ENCODE measurements around the gene CSPG4.
"Not testable (repeated sequence)": the region's sequence is repeated elsewhere in the genome, so short reads cannot be mapped to it uniquely, and the experiment has no call there.

Gene CSPG4

DNA sequence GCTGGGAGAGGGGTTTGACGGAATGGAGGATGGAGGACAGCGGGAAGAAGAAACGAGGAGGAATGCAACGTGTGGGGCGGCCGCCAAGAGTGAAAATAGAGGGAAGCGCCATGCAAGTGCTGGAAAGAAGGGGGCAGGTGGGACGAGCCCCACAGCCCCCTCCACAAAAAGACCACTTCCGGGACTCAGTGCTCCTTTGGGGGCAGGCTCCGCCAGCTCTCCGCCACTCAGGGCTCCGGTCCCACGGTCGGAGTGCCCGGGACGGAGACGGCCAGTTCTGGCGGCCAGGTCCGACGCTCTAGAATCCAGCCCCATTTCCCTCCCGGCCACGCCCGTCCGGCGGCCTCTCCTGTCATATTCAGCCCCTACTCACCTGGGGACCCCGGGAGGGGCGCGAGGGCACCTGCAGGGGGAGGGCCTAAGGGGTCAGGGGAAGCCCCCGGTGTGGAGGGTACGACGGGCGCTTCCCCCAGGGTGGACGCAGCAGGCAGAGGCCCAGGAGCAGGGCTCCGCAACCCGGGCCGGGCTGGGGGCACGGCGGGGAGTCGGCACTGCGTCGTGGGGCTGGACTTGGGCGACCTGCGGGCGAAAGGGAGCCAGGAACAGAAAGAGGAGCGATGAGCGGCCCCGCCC, 25.5 kb upstream of the CSPG4 start:
- DNase-seq: no peak

DNA sequence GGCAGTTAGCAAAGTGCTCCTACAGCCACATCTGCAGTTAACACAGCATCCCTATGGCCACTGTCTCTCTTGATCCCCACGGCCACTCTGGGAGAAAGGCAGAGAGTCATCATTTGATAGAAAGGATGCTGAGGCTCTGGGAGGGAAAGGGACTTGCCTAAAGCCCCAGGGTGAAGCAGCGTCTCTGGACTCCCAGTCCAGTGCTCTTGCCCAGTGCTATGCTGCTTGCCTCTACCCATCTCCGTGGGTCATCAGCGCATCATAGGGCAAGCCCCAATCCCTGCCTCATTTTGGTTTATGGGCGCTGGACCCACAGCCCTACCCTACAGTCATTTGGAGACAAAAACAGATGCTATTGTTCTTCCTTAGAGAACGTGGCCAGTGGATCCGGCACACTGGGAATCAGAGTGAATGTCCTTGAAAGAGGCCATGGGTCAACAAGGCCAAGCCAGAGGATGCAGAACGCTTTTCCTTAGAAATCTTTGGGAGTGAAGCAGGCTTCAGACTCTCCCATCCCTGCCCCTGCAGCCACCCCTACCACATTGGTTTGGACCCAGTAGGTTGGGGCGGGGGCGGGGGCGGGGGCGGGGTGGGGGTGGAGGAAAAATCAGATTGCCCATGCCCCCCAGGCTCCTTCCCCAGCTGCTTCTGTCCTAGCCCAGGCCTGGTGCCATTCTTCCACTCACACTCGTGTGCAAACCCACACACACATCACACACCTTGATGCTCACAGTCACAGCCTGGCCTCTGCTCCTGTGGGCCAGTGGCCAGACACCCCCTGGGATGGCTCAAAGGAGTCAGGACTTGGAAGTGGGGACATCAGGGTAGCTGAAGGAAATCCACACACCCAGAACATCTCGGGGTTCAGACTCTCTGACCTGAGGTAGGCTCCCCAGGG, 24.7 kb upstream of the CSPG4 start:
- DNase-seq: not testable (repeated sequence)

DNA sequence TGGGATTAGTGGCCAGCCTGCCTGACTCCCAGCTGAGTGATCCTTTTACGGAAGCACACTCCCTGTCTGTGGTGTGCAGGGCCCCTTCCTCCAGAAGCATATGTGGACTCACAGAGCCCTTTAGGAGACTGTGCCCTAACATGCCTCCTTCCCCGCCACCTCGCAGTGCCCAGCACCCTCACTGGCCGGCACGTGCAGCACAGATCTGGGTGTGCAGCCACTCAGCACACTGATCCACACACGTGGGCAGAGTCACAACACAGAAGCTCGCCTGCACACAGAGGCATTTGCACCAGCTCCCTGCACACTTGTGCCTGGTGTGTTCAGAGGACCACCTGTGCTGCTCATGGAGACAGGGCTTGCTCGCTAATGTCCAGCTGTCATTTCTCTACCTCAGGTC, 23.6 kb upstream of the CSPG4 start:
- DNase-seq: no peak

DNA sequence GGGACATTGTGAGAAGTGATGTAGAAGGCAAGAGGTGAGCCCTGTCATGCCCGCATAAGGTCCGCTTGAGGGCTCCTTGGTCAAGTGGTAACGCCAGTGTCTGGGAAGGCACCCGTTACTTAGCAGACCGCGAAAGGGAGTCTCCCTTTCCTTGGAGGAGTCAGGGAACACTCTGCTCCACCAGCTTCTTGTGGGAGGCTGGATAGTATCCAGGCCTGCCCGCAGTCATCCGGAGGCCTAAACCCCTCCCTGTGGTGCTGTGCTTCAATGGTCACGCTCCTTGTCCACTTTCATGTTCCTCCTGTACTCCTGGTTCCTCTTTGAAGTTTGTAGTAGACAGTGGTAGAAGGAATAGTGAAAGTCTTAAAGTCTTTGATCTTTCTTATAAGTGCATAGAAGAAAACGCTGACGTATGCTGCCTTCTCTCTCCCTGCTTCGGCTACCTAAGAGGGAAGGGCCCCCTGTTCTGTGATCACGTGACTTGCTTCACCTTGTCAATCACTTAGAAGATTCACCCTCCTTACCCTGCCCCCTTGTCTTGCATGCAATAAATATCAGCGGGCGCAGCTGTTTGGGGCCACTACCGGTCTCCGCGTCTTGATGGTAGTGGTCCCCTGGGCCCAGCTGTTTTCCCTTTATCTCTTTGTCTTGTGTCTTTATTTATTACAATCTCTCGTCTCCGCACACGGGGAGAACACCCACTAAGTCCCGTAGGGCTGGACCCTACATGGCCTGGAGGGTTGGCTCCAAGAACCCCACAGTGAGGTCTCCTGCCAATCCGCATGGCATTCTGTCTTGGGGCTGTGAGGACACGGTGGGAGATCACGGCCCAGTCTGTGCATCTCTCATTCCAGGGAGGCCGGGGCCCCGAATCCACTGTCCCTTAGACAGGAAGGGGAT, 22.5 kb upstream of the CSPG4 start:
- DNase-seq: not testable (repeated sequence)

DNA sequence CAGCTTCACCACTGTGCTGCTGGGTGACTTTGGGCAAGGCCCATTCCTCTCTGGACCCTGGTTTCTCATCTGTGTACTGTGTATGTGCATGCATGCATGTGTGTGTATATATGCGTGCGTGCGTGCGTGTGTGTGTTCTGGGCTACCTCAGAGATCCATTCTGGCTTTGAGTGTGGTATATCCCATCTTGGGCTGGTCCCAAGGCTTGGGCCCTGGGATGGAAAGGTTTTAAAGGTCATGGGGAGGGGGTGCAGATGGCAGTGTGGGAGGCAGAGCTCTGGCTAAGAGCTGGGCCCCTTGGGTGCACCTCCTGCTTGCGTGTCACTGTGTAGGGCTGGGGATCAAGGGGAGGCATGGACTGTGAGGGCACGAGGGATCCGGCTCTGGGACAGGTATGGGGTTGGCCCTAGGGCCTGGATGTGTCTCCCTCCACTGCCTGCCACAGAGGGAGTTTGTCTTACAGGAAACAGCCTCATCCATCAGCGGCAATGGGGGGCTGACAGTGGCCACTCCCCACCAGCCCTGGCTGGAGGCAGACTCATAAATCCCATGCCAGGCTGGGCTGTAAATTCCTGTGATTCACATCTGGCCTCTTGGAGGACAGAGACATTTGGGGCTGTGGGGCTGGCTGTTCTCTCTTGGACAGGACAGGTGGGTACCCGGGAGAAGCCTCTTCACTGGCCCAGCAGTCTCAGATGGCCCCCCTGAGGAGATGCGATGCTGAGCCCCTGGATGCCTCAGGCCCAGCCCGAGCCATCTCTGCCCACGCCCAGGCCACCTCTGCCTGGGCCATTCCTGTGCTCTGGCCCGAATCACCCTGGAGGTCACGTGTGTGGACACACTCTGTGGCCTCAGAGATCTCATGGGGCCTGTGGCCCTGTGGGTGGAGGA, 21.4 kb upstream of the CSPG4 start:
- DNase-seq: no peak

DNA sequence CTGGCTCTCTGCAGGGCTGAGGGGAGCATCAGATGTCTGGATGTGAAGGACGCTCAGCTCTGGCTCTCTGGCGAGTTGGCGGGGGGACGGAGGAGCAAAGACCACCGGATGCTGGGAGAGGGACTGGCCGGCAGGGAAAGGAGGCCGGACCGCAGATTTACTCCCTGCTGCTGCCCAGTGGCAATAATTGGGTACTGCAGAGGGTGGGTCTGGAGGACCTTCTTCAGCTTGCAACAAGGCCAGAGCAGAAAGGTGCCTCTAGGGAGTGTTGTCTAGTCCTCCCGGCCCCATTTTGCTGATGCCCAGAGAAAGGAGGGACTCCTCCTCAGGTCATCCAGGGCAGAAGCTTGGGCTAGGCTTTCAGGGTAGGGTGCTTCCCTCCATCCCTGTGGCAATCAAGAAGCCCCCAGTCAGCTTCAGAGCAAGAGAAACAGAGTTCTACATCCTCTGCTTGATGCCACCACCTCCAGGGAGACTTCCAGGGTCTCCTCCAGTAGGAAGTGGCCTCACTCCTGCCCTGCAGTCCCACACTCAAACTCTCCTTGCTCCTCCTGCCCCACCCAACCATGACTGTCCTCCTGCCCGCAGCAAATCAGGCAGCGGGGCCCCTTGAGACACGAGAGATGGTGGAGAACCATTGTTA, 20.3 kb upstream of the CSPG4 start:
- peak; percentile 45 for DNase-seq

DNA sequence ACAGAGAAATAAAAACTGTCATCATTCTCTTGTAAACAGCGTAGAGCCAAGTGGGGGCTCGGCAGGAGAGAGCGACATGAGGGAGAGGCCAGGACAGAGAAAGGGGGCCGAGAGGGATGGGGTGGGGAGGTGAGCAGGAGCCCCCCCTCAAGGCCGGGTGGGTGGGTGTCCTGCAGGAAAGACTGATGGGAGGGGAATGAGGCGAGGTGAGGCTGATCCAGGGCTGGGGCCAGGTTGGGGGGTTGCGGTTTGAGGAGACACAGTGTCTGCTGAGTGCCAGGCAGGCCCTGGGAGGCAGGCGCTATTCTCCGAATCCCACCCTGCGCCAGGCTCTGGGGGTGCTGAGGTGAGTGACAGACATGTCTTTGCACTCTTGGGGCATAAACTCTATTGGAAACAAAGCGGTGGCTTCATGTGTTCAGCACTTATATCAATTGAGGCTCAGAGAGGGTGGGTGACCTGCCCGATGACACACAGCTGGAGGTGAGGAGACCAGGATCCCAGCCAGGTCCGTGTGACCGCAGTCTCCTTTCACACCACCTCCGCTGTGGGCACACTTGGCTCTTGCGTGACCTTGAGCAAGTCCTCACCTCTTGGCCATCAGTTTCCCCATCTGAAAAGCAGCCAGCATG, 19.6 kb upstream of the CSPG4 start:
- DNase-seq: no peak

DNA sequence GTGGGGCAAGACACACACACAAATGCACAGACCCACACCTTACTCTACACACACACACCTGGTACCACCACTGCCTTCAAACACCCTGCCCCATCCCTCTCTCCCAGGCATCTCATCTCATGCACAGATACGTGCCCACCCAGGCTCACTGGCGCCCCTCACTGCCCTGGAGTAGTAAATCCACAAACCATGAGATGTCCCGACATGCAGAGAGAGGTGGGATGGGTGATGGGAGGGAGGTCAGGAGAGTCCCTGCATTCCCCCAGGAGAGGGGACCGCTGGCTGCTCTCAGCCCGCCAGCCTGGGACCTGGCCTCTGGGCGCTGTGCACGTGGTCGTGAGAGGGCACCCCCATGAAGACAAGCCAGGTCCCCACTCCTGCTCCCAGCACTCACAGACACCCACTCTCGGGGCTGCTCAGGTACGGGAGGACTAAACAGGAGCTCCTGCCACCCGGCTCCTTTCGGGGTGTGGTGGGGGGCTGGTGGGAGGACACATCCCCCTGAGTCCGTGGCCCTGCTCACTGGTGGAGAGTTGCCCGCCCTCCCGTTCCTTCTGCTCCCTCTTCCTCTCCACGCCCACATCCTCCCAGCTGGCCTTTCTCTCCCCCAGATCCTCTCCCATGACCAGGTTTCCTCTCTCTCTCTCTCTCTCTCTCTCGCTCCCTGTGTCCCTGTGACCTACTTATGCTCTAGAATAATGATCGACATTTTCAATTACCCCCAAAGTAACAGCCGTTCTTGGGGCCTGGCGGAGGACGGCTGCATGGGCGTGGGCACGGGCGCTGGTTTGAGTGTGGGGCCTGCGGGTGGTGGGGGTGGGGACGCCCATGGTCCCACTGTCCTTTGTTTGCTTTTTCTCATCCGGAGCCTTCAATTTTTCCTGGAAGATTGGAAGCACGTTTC, 18.9 kb upstream of the CSPG4 start:
- no peak for DNase-seq

DNA sequence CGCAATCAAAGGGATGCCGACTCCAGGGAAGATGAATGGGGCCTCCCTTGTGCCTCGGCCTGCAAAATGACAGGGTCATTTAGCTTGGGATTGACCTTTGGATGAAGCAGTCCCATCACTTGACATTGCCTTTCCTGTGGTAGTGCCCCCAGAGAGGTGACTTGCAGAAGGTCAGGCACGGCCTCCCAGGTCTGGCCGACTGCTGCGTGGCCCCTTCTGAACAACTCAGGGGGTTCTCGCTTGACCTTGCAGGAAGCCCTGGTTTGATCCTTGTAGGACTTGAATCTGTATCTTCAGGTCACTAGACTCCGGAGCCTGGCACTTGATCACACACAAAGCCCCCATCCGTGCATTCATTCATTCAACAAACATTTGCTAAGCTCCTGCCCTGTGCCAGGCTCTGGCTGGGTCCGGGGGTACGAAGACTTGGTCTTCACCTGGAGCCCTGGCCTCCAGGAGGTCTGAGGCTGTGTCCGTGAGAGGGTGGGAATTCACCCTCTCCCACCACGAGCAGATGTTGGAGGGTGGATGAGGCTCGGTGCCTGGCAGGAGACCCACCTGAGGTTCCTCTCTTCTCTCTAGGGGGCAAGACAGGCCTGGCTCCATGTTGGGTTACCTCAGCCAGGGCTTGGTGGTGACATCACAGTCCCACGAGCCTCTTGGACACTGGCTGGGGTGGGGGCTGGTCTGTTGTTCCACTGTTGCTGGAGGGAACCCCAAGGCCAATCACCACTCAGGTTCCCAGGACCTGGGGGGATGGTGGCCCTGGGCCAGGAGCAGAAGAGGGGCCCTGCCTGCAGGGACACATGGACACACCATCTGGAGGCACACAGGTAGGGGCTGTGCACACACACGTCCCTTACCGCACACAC, 18.0 kb upstream of the CSPG4 start:
- DNase-seq: not testable (repeated sequence)

DNA sequence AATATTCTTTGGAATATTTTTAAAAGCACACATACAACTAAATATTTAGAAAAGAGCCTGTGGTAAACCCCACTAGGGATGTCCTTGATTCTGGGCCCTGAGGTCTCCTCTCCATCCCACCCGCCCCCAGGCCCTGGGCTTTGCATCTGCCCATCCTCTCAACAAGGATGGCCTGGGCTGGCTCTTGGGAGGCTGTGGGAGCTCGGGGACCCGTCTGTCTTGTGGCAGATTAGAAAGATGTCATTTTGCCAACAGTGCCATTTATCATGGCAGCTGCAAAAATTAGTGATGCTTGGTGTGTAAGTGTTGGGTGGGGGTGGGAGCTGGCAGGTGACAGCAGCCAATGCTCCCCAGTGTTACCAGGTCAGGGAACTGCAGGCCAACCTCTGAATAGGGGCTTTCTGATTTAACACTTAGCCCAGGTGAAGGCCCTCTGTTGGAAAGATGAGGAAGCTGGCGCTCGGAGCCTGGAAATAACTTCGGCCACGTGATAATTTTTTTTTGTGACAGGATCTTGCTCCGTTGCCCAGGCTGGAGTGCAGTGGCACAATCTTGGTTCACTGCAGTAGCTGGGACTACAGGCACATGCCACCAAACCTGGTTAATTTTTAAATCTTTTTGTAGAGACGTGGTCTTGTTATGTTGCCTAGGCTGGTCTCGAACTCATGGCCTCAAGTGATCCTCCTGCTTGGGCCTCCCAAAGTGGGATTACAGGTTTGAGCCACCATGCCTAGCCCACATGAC, 16.9 kb upstream of the CSPG4 start:
- no peak for DNase-seq

DNA sequence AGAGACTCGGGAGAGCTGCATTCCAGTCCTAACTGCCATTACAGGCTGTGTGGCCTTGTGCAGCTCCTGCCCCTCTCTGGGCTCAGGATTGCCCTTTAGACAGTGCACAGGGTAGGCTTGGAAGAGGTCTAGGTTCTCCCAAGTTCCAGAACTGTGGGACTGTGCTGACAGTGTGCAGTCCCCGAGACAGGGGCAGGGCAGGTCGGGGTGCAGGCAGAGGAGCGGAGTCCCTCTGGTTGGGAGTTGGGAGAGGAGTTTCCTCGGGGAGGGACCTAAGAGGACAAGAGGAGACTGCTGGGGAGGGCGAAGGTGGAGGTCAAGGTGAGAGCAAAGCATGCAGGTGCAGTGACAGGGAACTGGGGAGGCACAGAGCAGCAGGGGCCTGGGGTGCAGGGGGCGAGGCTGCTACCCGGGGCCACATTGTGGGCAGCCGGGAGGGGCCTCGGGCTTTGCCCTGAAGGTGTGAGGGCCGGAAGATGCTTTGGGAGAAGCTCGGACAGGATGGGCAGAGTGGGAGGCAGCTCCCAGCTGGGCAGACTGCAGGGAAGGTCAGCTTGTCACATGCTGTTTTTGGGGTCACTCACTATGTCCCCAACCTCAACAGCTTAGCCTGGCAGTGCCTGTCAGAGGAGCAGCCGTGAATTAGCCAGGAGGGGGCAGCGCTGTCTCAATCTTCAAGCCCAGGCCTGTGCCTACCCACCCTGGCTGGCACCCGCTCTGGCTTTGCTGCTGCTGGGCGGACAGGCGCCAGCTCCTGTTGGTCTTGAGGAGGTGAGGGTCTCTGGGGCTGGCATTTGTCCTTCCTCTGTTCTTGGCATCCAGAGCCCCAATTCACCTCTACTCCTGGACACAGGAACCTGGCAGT, 15.4 kb upstream of the CSPG4 start:
- DNase-seq: peak; percentile 63

DNA sequence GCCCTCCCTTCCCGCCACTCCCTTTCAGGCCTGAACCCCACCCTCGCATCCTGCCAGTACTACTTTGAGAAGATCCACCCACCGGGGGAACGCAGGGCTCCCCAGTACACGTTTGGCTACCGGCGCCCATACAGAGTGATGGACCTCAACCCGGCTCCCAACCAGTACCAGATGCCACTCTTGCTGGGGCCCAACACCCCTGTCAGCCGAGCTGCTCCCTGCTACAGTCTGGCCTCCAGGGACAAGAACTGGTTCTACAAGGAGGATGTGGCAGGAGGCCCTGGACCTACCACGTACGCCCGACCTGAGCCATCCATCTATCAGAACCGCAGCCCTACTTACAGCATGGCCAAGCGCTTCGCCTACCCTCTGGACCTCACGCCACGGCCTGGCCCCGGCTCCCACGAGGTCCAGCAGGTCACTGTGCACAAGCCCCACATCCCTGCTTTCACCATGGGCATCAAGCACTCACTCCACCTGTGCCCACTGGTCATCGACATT, 14.4 kb upstream of the CSPG4 start:
- DNase-seq: no peak

DNA sequence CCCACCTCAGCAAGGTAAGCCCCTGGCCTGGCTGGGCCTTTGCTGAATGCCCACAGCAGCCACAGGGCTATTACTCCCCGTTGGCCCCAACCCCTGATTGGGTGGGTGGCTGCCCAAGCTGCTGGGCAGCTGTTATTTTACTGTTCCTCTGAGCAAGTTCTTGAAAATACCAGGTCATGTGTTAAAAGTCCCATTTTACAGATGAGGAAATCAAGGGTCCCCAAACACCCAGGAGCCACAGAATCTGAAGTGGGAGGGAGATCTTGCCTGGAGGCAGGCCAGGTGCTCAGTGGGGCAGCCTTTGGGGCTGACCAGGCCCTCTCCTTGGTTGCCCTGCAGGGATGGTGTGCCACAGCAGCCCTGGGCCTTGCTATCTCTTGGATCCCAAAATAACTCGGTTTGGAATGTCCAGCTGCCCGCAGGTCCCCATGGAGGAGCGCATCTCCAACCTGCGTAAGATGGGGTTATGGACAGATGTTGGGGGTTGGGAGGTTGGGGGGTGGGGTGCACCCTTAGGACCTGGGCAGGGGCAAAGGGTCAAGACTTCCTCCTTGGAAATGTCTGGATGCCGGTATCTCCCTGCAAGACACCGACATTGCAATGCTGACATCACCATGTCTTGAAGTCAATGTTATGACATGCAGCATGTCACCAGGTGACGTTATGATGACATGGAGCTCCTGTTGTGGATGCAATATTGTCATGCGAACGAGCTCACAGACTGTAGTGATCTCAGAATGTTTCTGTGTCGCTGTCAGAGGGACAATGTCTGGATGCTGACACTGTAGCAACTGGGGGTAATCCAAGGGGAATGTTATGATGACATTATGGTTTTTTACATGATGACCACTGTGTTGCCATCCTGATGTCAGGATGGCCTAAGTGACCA, 13.3 kb upstream of the CSPG4 start:
- DNase-seq: no peak

DNA sequence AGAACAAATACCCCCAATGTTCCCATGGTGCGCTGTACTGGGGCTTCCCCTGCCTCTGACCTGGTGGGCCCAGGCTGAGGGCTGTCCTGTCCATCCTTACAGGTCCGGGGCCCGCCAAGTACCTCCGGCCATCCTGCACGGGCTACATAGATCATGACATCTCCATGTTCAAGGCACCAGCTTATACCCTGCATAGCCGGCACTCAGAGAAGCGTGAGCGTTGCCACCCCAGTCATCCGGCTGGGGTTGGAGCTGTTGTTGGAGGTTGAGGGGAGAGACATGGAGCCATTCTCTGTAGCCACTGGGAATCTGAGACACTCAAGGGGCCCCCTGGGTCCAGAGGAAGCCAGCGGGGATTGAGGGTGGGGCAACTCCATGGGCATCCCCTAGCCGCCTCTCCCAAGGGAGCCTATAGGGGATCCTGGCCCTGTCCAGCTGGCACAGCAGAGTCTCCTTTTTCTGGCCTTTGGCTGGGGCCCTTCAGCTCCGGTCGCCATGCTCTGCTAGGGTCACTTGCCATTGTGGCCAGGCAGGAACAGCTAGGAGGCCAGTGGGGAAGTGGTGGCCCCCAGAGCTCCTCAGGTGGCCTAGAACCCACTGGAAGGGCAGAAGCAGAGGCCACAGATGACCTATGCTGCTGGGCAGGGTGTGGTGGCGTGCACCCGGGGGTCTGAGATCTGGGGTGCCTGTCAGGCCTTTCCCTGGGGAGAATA, 12.5 kb upstream of the CSPG4 start:
- no peak for DNase-seq

All from stimulated activated CD4-positive, alpha-beta T cell treated with anti-CD3 and anti-CD28 coated beads, Interleukin-1b, Interleukin-23, amount 100 ng/mL, for 48 hours (primary cell).